Right cardiac atrium (tissue), 5 donors: Measurements from ENCODE around the gene NDRG3. TPM values are rescaled to one million over a fixed set of nuclear protein-coding genes. Genes with fewer than 3 reads are reported as not detected.
"Not testable (repeated sequence)": the region's sequence is repeated elsewhere in the genome, so short reads cannot be mapped to it uniquely, and the experiment has no call there.

ENCODE experiments used
- ATAC-seq, 2 donors: fragments of 200-7000 bp; cut with Tn5 transposase; one replicate each; pipeline versions ENCODE4 v1.8.0 to v1.9.1; 2020; ENCODE audit warnings: moderate library complexity in 2 of 2, mild to moderate bottlenecking in 1 of 2
- DNase-seq, 3 donors: peaks; one replicate each; pipeline ENCODE4 v3.0.0-alpha.2; 2020
- H3K27ac ChIP-seq: one replicate; pipeline ENCODE4 v1.5.1; 2013; ENCODE audit warnings: mild to moderate bottlenecking, low read length, control low read depth, moderate library complexity
- H3K27me3 ChIP-seq: one replicate; pipeline ENCODE4 v1.6.1; 2013; ENCODE audit not compliant: control insufficient read depth, insufficient read depth
- H3K4me1 ChIP-seq: one replicate; pipeline ENCODE4 v1.6.1; 2013; ENCODE audit warnings: low read length; ENCODE audit not compliant: control insufficient read depth, insufficient read depth
- H3K4me3 ChIP-seq: one replicate; pipeline ENCODE4 v1.5.1; 2013; ENCODE audit warnings: low read length, control low read depth
- H3K9me3 ChIP-seq: one replicate; pipeline ENCODE4 v1.6.1; 2013; ENCODE audit warnings: low read length; ENCODE audit not compliant: control insufficient read depth
- WGBS: extraction: QIAGEN DNeasy Blood & Tissue Kit; methylation state at CpG from one replicate; pipeline ENCODE4 v1.1.7; 2013; 5-methylcytosine and 5-hydroxymethylcytosine counted together
- intact Hi-C, 4 donors: fragments of 100-400 bp; cut with DNase I; formaldehyde crosslinking; loops; one replicate each; pipeline versions ENCODE4 v1.11.0 to v1.14.0; 2022 to 2023
- polyA plus RNA-seq: library from polyadenylated mRNA; stranded (reverse); fragments of 200-250 nt; gene quantifications from one replicate; pipeline ENCODE4 v1.2.3, GENCODE V29; 2013
- total RNA-seq, 4 donors: library from RNA; stranded (reverse); fragmentation: NEBNext Ultra II Directional; extraction: Animal tissue kit (Norgen Biotek cat#: 25700); gene quantifications; one replicate each; pipeline ENCODE4 v1.2.1, GENCODE V29; 2021
- donor health status: healthy with polysubstance abuse.
- donor health status: DM: no; HTN: yes; CAD: no.
- donor health status: DM: no; HTN: no; CAD: no.
- donor health status: DM: no; HTN: yes; CAD: no; lungs with severe emphysema.
- donor health status: DM: yes; HTN: yes; CAD: no.

NDRG3 gene
- total and polyA plus RNA-seq, 5 donors: 25.5 to 40.7 (median 31.0) TPM

DNA sequence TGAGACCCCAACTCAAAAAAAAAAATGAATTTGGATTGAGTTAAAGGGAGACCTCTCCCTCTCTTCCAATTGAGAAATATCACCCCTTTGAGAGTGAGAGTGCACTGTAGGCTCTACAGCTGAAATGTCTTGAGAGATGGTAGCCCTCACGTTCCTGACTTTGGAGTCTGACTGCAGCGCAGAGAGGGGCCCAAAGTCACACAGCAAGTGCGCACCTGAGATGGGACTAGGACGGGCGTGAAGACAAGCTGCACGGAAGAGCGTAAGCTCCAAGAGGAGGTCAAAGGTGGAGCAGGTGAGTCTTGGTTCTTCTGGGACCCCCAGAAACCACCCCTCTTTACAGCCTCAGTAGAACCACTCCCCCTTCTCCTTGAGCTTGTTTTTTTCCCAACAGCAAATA is 100.5 kb downstream of the NDRG3 start:
- peaks cover 3% of the 10 kb centered on the region for H3K4me1 ChIP-seq
- H3K9me3 ChIP-seq: no peaks in the 10 kb centered on the region
- no peak for DNase-seq
- WGBS: 90% methylated on average over 7 of the region's 7 CpGs
- H3K27me3 ChIP-seq: no peaks in the 10 kb centered on the region
- H3K4me3 ChIP-seq: no peak overlapping the region
- no peak overlapping the region for H3K27ac ChIP-seq
- intact Hi-C loops: no loop called here
- no peak for ATAC-seq

GRCh38 chr20:36644706-36645095 is 101.2 kb downstream of the NDRG3 start:
- H3K9me3 ChIP-seq: no peaks in the 10 kb centered on the region
- intact Hi-C loops: no loop called here

DNA sequence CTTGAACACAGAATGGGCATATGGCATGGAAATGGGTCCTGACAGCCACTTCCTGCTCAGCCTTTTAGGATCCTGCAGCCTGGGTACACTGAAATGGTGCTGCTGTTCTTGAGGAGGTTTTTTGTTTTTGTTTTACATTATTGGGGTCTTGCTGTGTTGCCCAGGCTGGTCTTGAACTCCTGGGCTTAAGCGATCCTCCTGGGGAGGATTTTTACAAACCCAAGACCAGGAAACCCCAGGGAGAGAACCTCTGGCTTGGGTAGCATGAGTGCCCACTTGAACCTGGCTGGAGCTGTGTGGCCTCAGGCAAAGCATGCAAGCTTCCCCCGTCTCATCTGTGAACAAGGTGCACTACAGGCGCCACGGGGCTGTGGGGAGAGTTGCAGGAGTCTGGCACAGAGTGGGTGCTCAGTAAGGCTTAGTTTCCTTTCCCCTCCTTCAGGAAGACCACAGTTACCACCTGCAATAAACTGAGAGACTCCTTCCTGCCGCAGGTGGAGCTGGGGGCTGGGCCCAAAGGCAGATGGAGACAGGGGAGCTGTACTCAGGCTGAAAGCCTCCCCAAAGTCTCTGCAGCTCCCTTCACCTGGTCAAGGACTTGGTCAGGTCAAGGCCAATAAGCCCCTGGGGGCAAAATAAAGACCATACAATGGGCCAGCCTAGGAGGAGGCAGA is 101.7 kb downstream of the NDRG3 start:
- intact Hi-C loops: no loop called here
- H3K9me3 ChIP-seq: no peaks in the 10 kb centered on the region
- no peak overlapping the region for H3K4me3 ChIP-seq
- H3K27ac ChIP-seq: no peak overlapping the region
- H3K27me3 ChIP-seq: no peaks in the 10 kb centered on the region
- H3K4me1 ChIP-seq: peaks cover 3% of the 10 kb centered on the region
- ATAC-seq: no peak
- 78% methylated on average over 5 of the region's 5 CpGs for WGBS
- no peak for DNase-seq

More at GRCh38 chr20:36644706-36645095, 101.2 kb downstream of the NDRG3 start:
- ATAC-seq (no peak), DNase-seq (no peak)
- H3K4me1 ChIP-seq: peaks cover 3% of the 10 kb centered on the region
- H3K4me3 ChIP-seq: no peak overlapping the region
- H3K27me3 ChIP-seq: no peaks in the 10 kb centered on the region
- no peak overlapping the region for H3K27ac ChIP-seq
- WGBS: 73% methylated on average over 7 of the region's 7 CpGs

GRCh38 chr20:36642136-36642535 is 103.8 kb downstream of the NDRG3 start:
- Histone ChIP-seq H3K4me1 (peaks cover 3% of the 10 kb centered on the region), H3K27ac (no peak overlapping the region), H3K9me3 (no peaks in the 10 kb centered on the region), H3K4me3 (no peak overlapping the region), H3K27me3 (no peaks in the 10 kb centered on the region)
- WGBS: 72% methylated on average over 6 of the region's 6 CpGs
- intact Hi-C loops: no loop called here
- no peak for DNase-seq
- ATAC-seq: no peak

GRCh38 chr20:36641506-36641843 is 104.4 kb downstream of the NDRG3 start:
- intact Hi-C loops: no loop called here

DNA sequence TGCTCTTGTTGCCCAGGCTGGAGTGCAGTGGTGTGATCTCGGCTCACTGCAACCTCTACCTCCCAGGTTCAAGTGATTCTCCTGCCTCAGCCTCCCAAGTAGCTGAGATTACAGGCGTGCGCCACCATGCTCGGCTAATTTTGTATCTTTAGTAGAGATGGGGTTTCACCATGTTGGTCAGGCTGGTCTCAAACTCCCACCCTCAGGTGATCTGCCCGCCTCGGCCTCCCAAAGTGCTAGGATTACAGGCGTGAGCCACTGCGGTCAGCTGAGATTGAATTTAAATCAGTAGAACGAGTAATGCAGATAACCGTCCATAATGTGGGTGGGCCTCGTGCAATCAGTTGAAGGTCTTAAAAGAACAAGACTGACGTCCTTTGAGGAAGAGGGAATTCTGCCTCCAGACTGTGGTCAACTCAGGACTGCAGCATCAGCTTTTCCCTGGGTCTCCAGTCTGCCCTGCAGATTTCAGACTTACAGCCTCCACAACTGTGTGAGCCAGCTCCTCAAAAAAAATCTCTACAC is 107.0 kb downstream of the NDRG3 start:
- H3K4me1 ChIP-seq, H3K27ac ChIP-seq, intact Hi-C loops, H3K4me3 ChIP-seq, H3K27me3 ChIP-seq, ATAC-seq, H3K9me3 ChIP-seq, DNase-seq: not testable (repeated sequence)
- WGBS: 94% methylated on average over 12 of the region's 12 CpGs

More at GRCh38 chr20:36641506-36641843, 104.4 kb downstream of the NDRG3 start:
- ATAC-seq: no peak
- H3K27me3 ChIP-seq: no peaks in the 10 kb centered on the region
- peaks cover 3% of the 10 kb centered on the region for H3K4me1 ChIP-seq
- 92% methylated on average over 3 of the region's 3 CpGs for WGBS
- no peaks in the 10 kb centered on the region for H3K9me3 ChIP-seq
- H3K4me3 ChIP-seq: no peak overlapping the region
- DNase-seq: no peak
- H3K27ac ChIP-seq: no peak overlapping the region

GRCh38 chr20:36634342-36634741 is 111.5 kb downstream of the NDRG3 start:
- H3K27me3 ChIP-seq: no peaks in the 10 kb centered on the region
- WGBS: 93% methylated on average over 11 of the region's 11 CpGs
- H3K4me1 ChIP-seq: no peaks in the 10 kb centered on the region
- no peak for ATAC-seq
- no peak overlapping the region for H3K27ac ChIP-seq
- no peak overlapping the region for H3K4me3 ChIP-seq
- intact Hi-C loops: no loop called here
- no peaks in the 10 kb centered on the region for H3K9me3 ChIP-seq
- no peak for DNase-seq

DNA sequence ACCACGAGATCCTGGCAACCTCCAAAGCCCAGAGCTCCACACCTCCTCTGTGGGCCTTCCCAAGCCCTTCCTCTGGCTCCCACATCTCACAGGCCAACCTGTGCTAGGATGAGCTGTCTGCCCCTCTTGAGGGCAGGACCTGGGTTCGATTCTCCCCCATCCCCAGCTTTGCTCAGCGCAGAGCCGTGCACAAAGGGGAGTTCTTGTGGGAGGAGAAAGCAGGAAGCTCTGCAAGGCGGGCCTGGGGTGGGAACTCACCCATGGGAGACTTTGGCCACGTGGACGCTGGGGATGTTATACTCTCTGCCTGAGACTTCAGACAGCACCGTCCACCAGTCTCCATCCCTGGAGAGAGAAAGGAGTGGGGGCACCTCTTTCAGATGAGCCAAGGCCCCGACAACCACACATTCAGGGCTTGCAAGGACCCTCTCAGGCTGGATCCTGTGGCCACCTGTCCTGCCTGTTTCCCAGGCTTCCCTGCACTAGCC is 112.6 kb downstream of the NDRG3 start:
- no peak overlapping the region for H3K4me3 ChIP-seq
- no peaks in the 10 kb centered on the region for H3K4me1 ChIP-seq
- ATAC-seq (no peak), DNase-seq (no peak)
- no peaks in the 10 kb centered on the region for H3K27me3 ChIP-seq
- intact Hi-C loops: no loop called here
- 79% methylated on average over 9 of the region's 9 CpGs for WGBS
- H3K9me3 ChIP-seq: no peaks in the 10 kb centered on the region
- H3K27ac ChIP-seq: no peak overlapping the region

- Histone ChIP-seq H3K9me3 (no peaks in the 10 kb centered on the region), H3K4me1 (no peaks in the 10 kb centered on the region), H3K27me3 (no peaks in the 10 kb centered on the region), H3K27ac (no peak overlapping the region), H3K4me3 (no peak overlapping the region)
- ATAC-seq (no peak), DNase-seq (no peak)
- 84% methylated on average over 14 of the region's 14 CpGs for WGBS
- intact Hi-C loops: no loop called here
Observed at GRCh38 chr20:36632487-36633284, 113.2 kb downstream of the NDRG3 start.

DNA sequence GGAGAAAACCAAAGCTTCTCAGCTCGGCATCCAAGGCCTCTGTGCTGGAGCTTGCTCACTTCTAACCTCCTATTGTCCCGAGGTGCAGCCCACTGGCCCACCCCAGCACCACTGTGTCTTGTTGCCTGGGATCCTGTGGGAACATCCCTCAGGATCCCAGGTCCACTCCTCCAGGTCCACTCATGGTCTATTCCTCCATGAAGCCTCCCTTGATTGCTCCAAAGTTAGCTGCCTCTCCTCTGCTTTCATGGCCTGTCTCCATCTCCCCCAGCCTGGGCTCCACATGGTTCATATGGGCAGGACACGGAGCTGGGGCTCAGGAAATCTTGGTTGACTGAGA is 113.8 kb downstream of the NDRG3 start:
- WGBS: 73% methylated on average over 3 of the region's 3 CpGs
- H3K27ac ChIP-seq: no peak overlapping the region
- ATAC-seq (no peak), DNase-seq (no peak)
- H3K27me3 ChIP-seq: no peaks in the 10 kb centered on the region
- no peaks in the 10 kb centered on the region for H3K9me3 ChIP-seq
- intact Hi-C loops: no loop called here
- H3K4me3 ChIP-seq: no peak overlapping the region
- no peaks in the 10 kb centered on the region for H3K4me1 ChIP-seq

DNA sequence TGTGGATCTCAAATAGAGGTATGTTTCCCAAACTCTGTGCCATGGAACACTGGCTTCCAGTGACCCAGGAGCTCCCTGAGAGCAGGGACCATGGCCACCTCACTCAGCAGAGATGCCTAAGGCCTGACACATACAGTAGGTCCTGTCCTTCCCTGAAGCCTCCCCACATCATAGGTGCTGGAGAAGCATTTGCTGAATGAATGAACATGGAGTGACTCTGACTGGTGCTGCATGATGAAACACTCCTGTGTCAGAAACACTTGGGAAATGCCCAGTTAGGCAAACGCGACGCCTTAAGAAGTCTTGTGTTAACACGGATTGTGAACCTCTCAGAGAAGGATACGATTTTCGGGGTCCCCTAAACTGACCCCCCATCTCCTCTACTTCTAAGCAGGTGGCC is 114.2 kb downstream of the NDRG3 start:
- ATAC-seq (no peak), DNase-seq (no peak)
- intact Hi-C loops: no loop called here
- H3K27ac ChIP-seq: no peak overlapping the region
- H3K27me3 ChIP-seq: no peaks in the 10 kb centered on the region
- no peaks in the 10 kb centered on the region for H3K9me3 ChIP-seq
- 93% methylated on average over 6 of the region's 6 CpGs for WGBS
- no peak overlapping the region for H3K4me3 ChIP-seq
- H3K4me1 ChIP-seq: no peaks in the 10 kb centered on the region
